HepG2 (cell line): ENCODE results near the gene CTNNA1. TPM values are rescaled to one million over a fixed set of nuclear protein-coding genes. Genes with fewer than 3 reads are reported as not detected.
A peak's percentile ranks its signal among the peaks of the same experiment; 100 is the strongest.

Source experiments
- ATAC-seq: fragments of 200-7000 bp; cut with Tn5 transposase; 3 replicates; pipeline ENCODE4 v1.9.1; 2020; ENCODE audit warnings: mild to moderate bottlenecking, moderate library complexity
- BruUV-seq: library from RNA; stranded (reverse); fragments of 400-500 nt; replicated peaks from 2 replicates; lab custom pipeline; 2021; lab: Mats Ljungman, UMichigan
- CTCF ChIA-PET: fragments of 300-600 bp; formaldehyde crosslinking; extraction: SDS; loops from one replicate; lab custom pipeline; 2021; ENCODE audit warnings: low total read pairs, inconsistent platforms, low intra/inter-chr PET ratio; lab: Yijun Ruan, JAX
- POLR2A ChIA-PET: fragments of 350-600 bp; sonication (Branson Sonifier 250); formaldehyde crosslinking; loops from one replicate; lab custom pipeline; 2020; ENCODE audit warnings: antibody characterized with exemption, inconsistent platforms; lab: Yijun Ruan, JAX
- DNase-seq: peaks from one replicate; pipeline ENCODE4 v3.0.0-alpha.2; 2015; ENCODE audit warnings: low spot score
- FAIRE-seq: peaks from 3 replicates; lab custom pipeline; 2011; peaks lifted over from hg19 to GRCh38; lab: Jason Lieb, UNC
- H2AFZ ChIP-seq: one replicate; pipeline ENCODE4 v1.6.1; 2011; ENCODE audit warnings: low read length, inconsistent platforms
- H3K27ac ChIP-seq: fragments of 300-600 bp; 3 replicates; pipeline ENCODE4 v1.8.0; 2011; ENCODE audit warnings: mixed run types, mild to moderate bottlenecking, mixed read lengths, low read length, inconsistent platforms; ENCODE audit not compliant: insufficient read depth; ENCODE audit errors: extremely low read length
- H3K27me3 ChIP-seq, 2 experiments: fragments of 200-600 bp in 1 of 2; 2 replicates in 1 of 2; 3 replicates in 1 of 2; pipeline versions ENCODE4 v1.6.0 to v1.8.0; 2011; ENCODE audit warnings: low read length in 2 of 2, mild to moderate bottlenecking in 2 of 2, moderate library complexity in 2 of 2, inconsistent platforms in 1 of 2; ENCODE audit not compliant: insufficient read depth in 2 of 2, control insufficient read depth in 1 of 2
- H3K36me3 ChIP-seq, 2 experiments: fragments of 200-600 bp in 1 of 2; replicated peaks in 1 of 2; 2 replicates in 1 of 2; 3 replicates in 1 of 2; pipeline versions ENCODE4 v1.5.1 to v1.8.0; 2011; ENCODE audit warnings: low read length in 2 of 2, inconsistent platforms in 1 of 2; ENCODE audit not compliant: insufficient read depth in 2 of 2, control insufficient read depth in 1 of 2
- H3K4me1 ChIP-seq: 2 replicates; pipeline ENCODE4 v1.5.1; 2012; ENCODE audit warnings: low read length, inconsistent platforms; ENCODE audit not compliant: insufficient read depth
- H3K4me2 ChIP-seq: 2 replicates; pipeline ENCODE4 v1.6.0; 2011; ENCODE audit warnings: low read depth, low read length, inconsistent platforms
- H3K4me3 ChIP-seq, 3 experiments: fragments of 200-600 bp in 1 of 3; sonication (generic), shearing (Covaris generic) in 1 of 3; replicated peaks in 1 of 3; 2 replicates each; pipeline ENCODE4 v1.5.1; 2011 to 2016; ENCODE audit warnings: low read length in 3 of 3, inconsistent platforms in 2 of 3, low read depth in 2 of 3, mild to moderate bottlenecking in 2 of 3, control low read depth in 1 of 3, mixed read lengths in 1 of 3; ENCODE audit not compliant: insufficient read depth in 1 of 3
- H3K79me2 ChIP-seq: one replicate; pipeline ENCODE4 v1.6.1; 2011; ENCODE audit warnings: low read length, inconsistent platforms; ENCODE audit not compliant: insufficient read depth
- H3K9ac ChIP-seq: 2 replicates; pipeline ENCODE4 v1.6.0; 2011; ENCODE audit warnings: mild to moderate bottlenecking, low read depth, low read length, inconsistent platforms; ENCODE audit not compliant: insufficient read depth
- H3K9me3 ChIP-seq: 2 replicates; pipeline ENCODE4 v1.5.1; 2012; ENCODE audit warnings: mild to moderate bottlenecking, low read length
- H4K20me1 ChIP-seq: 2 replicates; pipeline ENCODE4 v1.6.0; 2011; ENCODE audit warnings: inconsistent platforms, mild to moderate bottlenecking, low read length, moderate library complexity; ENCODE audit not compliant: insufficient read depth
- AGO2 ChIP-seq: fragments of 200-400 bp; formaldehyde crosslinking; optimal IDR thresholded peaks from 2 replicates; pipeline ENCODE3; 2017; ENCODE audit warnings: mild to moderate bottlenecking, low read depth, low read length, moderate library complexity
- ARNTL ChIP-seq: sonication (generic); formaldehyde crosslinking; IDR thresholded peaks from 2 replicates; pipeline ENCODE4 v1.4.0; 2020; ENCODE audit warnings: mild to moderate bottlenecking, missing genetic modification reagents
- BATF2 ChIP-seq: sonication (generic); formaldehyde crosslinking; IDR thresholded peaks from 2 replicates; pipeline ENCODE4 v1.8.0; 2022; ENCODE audit warnings: mild to moderate bottlenecking, missing genetic modification reagents, moderate library complexity
- CBX2 ChIP-seq, 2 experiments: fragments of 200-600 bp in 1 of 2; sonication (generic); formaldehyde crosslinking in 1 of 2; IDR thresholded peaks; 2 replicates each; pipeline versions ENCODE4 v1.7.0 to v1.8.1; 2018 to 2022; ENCODE audit warnings: low read depth in 2 of 2, low read length in 1 of 2, mild to moderate bottlenecking in 1 of 2, missing genetic modification reagents in 1 of 2
- KDM4B ChIP-seq: sonication (generic); formaldehyde crosslinking; IDR thresholded peaks from 2 replicates; pipeline ENCODE4 v1.4.0; 2020; ENCODE audit warnings: missing genetic modification reagents
- MXI1 ChIP-seq: IDR thresholded peaks from 3 replicates; pipeline ENCODE4 v1.6.1; 2012; ENCODE audit warnings: low read depth, low read length, inconsistent platforms, borderline replicate concordance
- NR1H2 ChIP-seq: sonication (generic); formaldehyde crosslinking; IDR thresholded peaks from 2 replicates; pipeline ENCODE4 v1.8.1; 2022; ENCODE audit warnings: low read depth, missing genetic modification reagents, borderline replicate concordance
- PAX8 ChIP-seq: sonication (generic); formaldehyde crosslinking; IDR thresholded peaks from 2 replicates; pipeline ENCODE4 v1.8.0; 2022; ENCODE audit warnings: mild to moderate bottlenecking, missing genetic modification reagents, borderline replicate concordance
- TCF12 ChIP-seq, 2 experiments: fragments of 450-650 bp in 1 of 2; sonication (generic) in 1 of 2; formaldehyde crosslinking in 1 of 2; IDR thresholded peaks; 2 replicates each; pipeline versions ENCODE4 v1.6.1 to v1.8.0; 2017 to 2022; ENCODE audit warnings: antibody characterized with exemption in 1 of 2, mild to moderate bottlenecking in 1 of 2, missing genetic modification reagents in 1 of 2, moderate library complexity in 1 of 2
- ZFP82 ChIP-seq: sonication (generic); formaldehyde crosslinking; IDR thresholded peaks from 2 replicates; pipeline ENCODE4 v1.5.1; 2020; ENCODE audit warnings: mild to moderate bottlenecking, missing genetic modification reagents, borderline replicate concordance
- ZFP90 ChIP-seq: sonication (generic); formaldehyde crosslinking; IDR thresholded peaks from 2 replicates; pipeline ENCODE4 v1.8.0; 2022; ENCODE audit warnings: missing genetic modification reagents, mild to moderate bottlenecking, inconsistent platforms, borderline replicate concordance
- ZKSCAN1 ChIP-seq: fragments of 150-350 bp; IDR thresholded peaks from 2 replicates; pipeline ENCODE4 v1.6.1; 2014; ENCODE audit warnings: low read length
- ZNF235 ChIP-seq: sonication (generic); formaldehyde crosslinking; IDR thresholded peaks from 2 replicates; pipeline ENCODE4 v1.8.1; 2023; ENCODE audit warnings: mild to moderate bottlenecking, missing genetic modification reagents, borderline replicate concordance
- ZNF274 ChIP-seq: sonication (generic); formaldehyde crosslinking; IDR thresholded peaks from 2 replicates; pipeline ENCODE4 v1.5.1; 2020; ENCODE audit warnings: mild to moderate bottlenecking, missing genetic modification reagents
- ZNF563 ChIP-seq: sonication (generic); formaldehyde crosslinking; IDR thresholded peaks from 2 replicates; pipeline ENCODE4 v1.8.0; 2022; ENCODE audit warnings: mild to moderate bottlenecking, moderate library complexity, missing genetic modification reagents
- ZNF768 ChIP-seq: sonication (generic); formaldehyde crosslinking; IDR thresholded peaks from 2 replicates; pipeline ENCODE4 v1.4.0; 2020; ENCODE audit warnings: missing genetic modification reagents
- WGBS: methylation state at CpG from one replicate; pipeline ENCODE4 v1.1.6; 2017; ENCODE audit warnings: low lambda C conversion rate; 5-methylcytosine and 5-hydroxymethylcytosine counted together
- in situ Hi-C: cut with HindIII; loops from 2 replicates; pipeline ENCODE4 v1.10.0; 2017; ENCODE audit warnings: low pct_unique_long_range_greater_than_20kb; ENCODE audit not compliant: extremely low pct_ligation_motif_present
- intact Hi-C: fragments of 100-400 bp; cut with micrococcal nuclease; formaldehyde crosslinking; loops from one replicate; pipeline ENCODE4 v1.10.0; 2022; ENCODE audit not compliant: unreplicated experiment
- polyA plus RNA-seq, 8 experiments: library from polyadenylated mRNA; depleted of rRNA in 3 of 8; stranded (reverse) in 7 of 8; unstranded in 1 of 8; fragments of >200 nt; fragmentation: Illumina TruSeq in 4 of 8; extraction: Trizol in 4 of 8; gene quantifications; 2 replicates each; pipeline versions ENCODE4 v1.2.1 to v1.2.3, GENCODE V29; 2011 to 2016; ENCODE audit warnings: low read depth in 4 of 8, missing spikeins in 1 of 8, mixed read lengths in 1 of 8; ENCODE audit not compliant: insufficient read depth in 1 of 8
- total RNA-seq, 5 experiments: library from RNA; depleted of rRNA; stranded (reverse); fragments of >200 nt; fragmentation: Illumina TruSeq; extraction: Trizol; gene quantifications; 2 replicates each; pipeline ENCODE4 v1.2.3, GENCODE V29; 2016; ENCODE audit warnings: low read depth in 1 of 5
- TF ChIP-seq, protein P1 (sequence below): sonication (generic); formaldehyde crosslinking; IDR thresholded peaks from 2 replicates; pipeline ENCODE4 v1.8.1; 2022; ENCODE audit warnings: mild to moderate bottlenecking, missing genetic modification reagents

CTNNA1 gene
- total and polyA plus RNA-seq, 2 of the 13 experiments (the other 11 are each of a cell fraction or from before 2014, with no cell fraction given): 66.8 to 162 TPM

- no peak for FAIRE-seq
These were observed 173.0 kb downstream of the CTNNA1 start for GRCh38 chr5:138926257-138926656.

DNA sequence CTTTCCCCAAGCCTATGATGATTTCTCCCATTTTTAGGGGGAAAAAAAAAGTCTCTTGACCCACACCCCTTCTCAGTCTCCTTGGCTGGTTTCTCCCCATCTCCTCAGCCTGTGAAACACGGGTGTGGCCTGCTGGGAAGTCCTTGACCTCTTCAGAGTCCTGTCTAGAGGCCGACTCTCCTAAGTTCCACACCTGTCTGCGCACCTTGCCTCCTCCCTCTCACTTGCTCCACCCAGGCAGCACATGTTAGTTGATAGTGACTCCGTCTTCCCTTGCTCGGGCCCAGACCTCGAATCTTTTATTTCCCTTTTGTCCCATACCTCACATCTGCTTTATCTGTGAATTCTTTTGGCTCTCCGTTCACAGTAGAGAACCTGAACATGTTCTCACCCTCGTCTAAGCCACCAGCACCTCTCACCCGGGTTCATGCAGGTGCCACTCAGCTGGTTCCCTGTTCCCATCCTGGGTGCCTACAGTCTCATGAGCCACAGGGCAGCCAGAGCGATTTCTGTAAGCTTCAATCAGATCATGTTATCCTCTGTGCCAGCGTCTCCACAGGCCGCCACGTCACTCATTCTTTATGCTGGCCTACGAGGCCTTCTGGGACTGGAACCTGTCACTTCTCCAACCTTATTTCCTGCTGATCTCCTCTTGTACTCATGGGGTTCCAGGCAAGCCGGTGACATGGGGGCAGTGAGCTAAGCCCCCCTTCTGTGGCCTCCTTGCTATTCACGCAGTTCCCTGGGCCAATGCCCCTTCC is 173.6 kb downstream of the CTNNA1 start:
- whole genome bisulfite sequencing: 97% methylated on average over 16 of the region's 16 CpGs
- BruUV-seq: no TSS peak
- Histone ChIP-seq H3K27ac (no peak overlapping the region), H3K4me3 (no peak overlapping the region), H3K9ac (no peak overlapping the region), H3K4me1 (peaks cover 12% of the 10 kb centered on the region), H3K27me3 (no peaks in the 10 kb centered on the region), H4K20me1 (peaks cover 7% of the 10 kb centered on the region), H3K36me3 (peaks cover 33 to 82% of the 10 kb centered on the region in 2 experiments), H3K79me2 (no peaks in the 10 kb centered on the region), H3K9me3 (no peaks in the 10 kb centered on the region), H2AFZ (no peak overlapping the region), H3K4me2 (no peak overlapping the region)
- intact Hi-C loops: loop anchor here (5.0 kb wide), 1 partner anchor 285 kb away; no protein-coding TSS in a partner anchor
- ATAC-seq: no peak
- in situ Hi-C loops: no loop called here
- TF ChIP-seq PAX8 (CRISPR knock-in tag) (no peak), ZFP90 (CRISPR knock-in tag) (no peak), ZNF563 (no peak), KDM4B (CRISPR knock-in tag) (no peak), ARNTL (CRISPR knock-in tag) (no peak), BATF2 (CRISPR knock-in tag) (no peak), ZNF768 (no peak), ZFP82 (CRISPR knock-in tag) (no peak), MXI1 (no peak), ZKSCAN1 (no peak), TCF12 (IDR thresholded peaks at IDR 0.05) (no peak), TCF12 (CRISPR knock-in tag; IDR thresholded peaks at IDR 0.05) (no peak)
- FAIRE-seq: no peak
- DNase-seq: no peak
- CTCF ChIA-PET: no interaction called here
- POLR2A ChIA-PET: no interaction called here

More at GRCh38 chr5:138926257-138926656, 173.0 kb downstream of the CTNNA1 start:
- BruUV-seq: no TSS peak
- Histone ChIP-seq H3K4me3 (no peak overlapping the region), H3K27ac (no peak overlapping the region), H2AFZ (no peak overlapping the region), H4K20me1 (peaks cover 7% of the 10 kb centered on the region), H3K9ac (no peak overlapping the region), H3K9me3 (no peaks in the 10 kb centered on the region), H3K79me2 (no peaks in the 10 kb centered on the region), H3K36me3 (peaks cover 27 to 76% of the 10 kb centered on the region in 2 experiments), H3K4me2 (no peak overlapping the region), H3K4me1 (peaks cover 12% of the 10 kb centered on the region), H3K27me3 (no peaks in the 10 kb centered on the region)
- no peak for TF ChIP-seq ZNF235 (CRISPR knock-in tag)
- TF ChIP-seq ZNF274 (CRISPR knock-in tag): no peak
- TF ChIP-seq AGO2: peak; percentile 31
- no peak for TF ChIP-seq NR1H2 (CRISPR knock-in tag)
- TF ChIP-seq CBX2 (IDR thresholded peaks at IDR 0.05; ENCODE audit: low read depth, low read length): no peak
- no peak for TF ChIP-seq CBX2 (CRISPR knock-in tag; IDR thresholded peaks at IDR 0.05; ENCODE audit: low read depth)
- TF ChIP-seq, protein P1, sequence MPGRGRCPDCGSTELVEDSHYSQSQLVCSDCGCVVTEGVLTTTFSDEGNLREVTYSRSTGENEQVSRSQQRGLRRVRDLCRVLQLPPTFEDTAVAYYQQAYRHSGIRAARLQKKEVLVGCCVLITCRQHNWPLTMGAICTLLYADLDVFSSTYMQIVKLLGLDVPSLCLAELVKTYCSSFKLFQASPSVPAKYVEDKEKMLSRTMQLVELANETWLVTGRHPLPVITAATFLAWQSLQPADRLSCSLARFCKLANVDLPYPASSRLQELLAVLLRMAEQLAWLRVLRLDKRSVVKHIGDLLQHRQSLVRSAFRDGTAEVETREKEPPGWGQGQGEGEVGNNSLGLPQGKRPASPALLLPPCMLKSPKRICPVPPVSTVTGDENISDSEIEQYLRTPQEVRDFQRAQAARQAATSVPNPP (CRISPR knock-in tag): no peak
- ChIA-PET CTCF (no interaction called here), POLR2A (no interaction called here)
- intact Hi-C loops: loop anchor here (5.0 kb wide), 1 partner anchor 284 kb away; no protein-coding TSS in a partner anchor
- ATAC-seq (no peak; the same call in 2 of the 3 replicates), DNase-seq (no peak)
- in situ Hi-C loops: no loop called here
- 97% methylated on average over 11 of the region's 11 CpGs for WGBS
